ENCODE measurements around the gene FLNB. TPM values are rescaled to one million over a fixed set of nuclear protein-coding genes. Genes with fewer than 3 reads are reported as not detected.

Gene FLNB
- total and polyA plus RNA-seq, 8 donors: 38.2 to 204 (median 85.9) TPM

DNA sequence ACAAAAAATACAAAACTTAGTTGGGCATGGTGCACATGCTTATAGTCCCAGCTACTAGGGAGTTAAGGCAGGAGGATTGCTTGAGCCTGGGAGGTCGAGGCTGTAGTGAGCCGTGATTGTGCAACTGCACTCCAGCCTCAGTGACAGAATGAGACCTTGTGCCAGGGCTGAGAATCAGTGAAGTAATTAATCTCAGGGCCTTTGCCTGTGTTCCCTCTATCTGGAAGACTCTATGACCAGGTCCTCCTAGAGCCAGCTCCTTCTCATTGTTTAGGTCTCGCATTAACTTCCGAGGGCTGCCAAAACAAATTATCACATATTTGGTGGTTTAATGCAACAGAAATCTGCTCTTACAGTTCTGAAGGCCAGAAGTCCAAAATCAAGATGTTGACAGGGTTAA lies 41.4 kb upstream of the FLNB start:
- no peak for DNase-seq
- 9 to 29% (median 24%) methylated on average over 4 of the region's 4 CpGs for WGBS, 5 donors
- H3K4me3 ChIP-seq: no peak overlapping the region

GRCh38 chr3:57967590-57967989 lies 40.6 kb upstream of the FLNB start:
- no peak for DNase-seq
- 60 to 75% (median 65%) methylated on average over 9 of the region's 9 CpGs for WGBS, 5 donors
- no peaks in the 10 kb centered on the region for H3K27me3 ChIP-seq
- H3K4me1 ChIP-seq: peaks cover 6 to 40% (median 20%) of the 10 kb centered on the region in 4 donors
- intact Hi-C loops (cut with DNase I; ENCODE audit: low total_unique reads): no loop called here
- no peaks in the 10 kb centered on the region for H3K36me3 ChIP-seq
- no peak overlapping the region for H3K4me3 ChIP-seq
- H3K9me3 ChIP-seq: no peaks in the 10 kb centered on the region
- no peak for TF ChIP-seq CTCF (IDR thresholded peaks at IDR 0.05)
- no peak for TF ChIP-seq POLR2A (IDR thresholded peaks at IDR 0.05)
- TF ChIP-seq POLR2AphosphoS5 (IDR thresholded peaks at IDR 0.05): no peak
- TF ChIP-seq EP300 (IDR thresholded peaks at IDR 0.05): no peak
- peak overlapping the region in 2 of 5 donors; percentile 46 to 57 for H3K27ac ChIP-seq

More for the DNA sequence above, 41.4 kb upstream of the FLNB start:
- H3K36me3 ChIP-seq: no peaks in the 10 kb centered on the region
- H3K27ac ChIP-seq: peak overlapping the region in 3 of 5 donors; percentile 32 to 57 (median 46)
- TF ChIP-seq POLR2A (IDR thresholded peaks at IDR 0.05) (no peak), POLR2AphosphoS5 (IDR thresholded peaks at IDR 0.05) (peak in 1 of 3 donors; percentile 42)
- no peaks in the 10 kb centered on the region for H3K27me3 ChIP-seq
- intact Hi-C loops (cut with DNase I; ENCODE audit: low total_unique reads): no loop called here
- H3K4me1 ChIP-seq: peaks cover 0 to 39% (median 14%) of the 10 kb centered on the region in 4 donors
- no peaks in the 10 kb centered on the region for H3K9me3 ChIP-seq

DNA sequence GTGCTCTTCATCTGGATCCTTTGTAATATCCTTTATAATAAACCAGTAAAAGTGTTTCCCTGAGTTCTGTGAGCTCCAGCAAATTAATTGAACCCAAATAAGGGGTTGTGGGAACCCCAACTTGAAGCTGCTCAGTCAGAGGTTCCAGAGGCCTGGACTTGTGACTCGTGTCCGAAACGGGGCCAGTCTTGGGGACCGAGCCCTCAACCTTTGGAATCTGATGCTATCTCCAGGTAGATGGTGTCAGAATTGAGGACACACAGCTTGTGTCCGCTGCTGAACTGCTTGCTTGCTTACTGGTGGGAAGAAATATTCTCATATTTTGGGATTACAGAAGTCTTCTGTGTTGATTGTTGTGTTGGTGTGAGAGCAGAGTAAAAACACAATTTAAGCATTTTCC lies 39.7 kb upstream of the FLNB start:
- H3K27ac ChIP-seq: no peak overlapping the region
- H3K9me3 ChIP-seq: no peaks in the 10 kb centered on the region
- TF ChIP-seq POLR2AphosphoS5 (IDR thresholded peaks at IDR 0.05) (no peak), POLR2A (IDR thresholded peaks at IDR 0.05) (no peak), EP300 (IDR thresholded peaks at IDR 0.05) (no peak), CTCF (IDR thresholded peaks at IDR 0.05) (no peak)
- H3K4me3 ChIP-seq: no peak overlapping the region
- no peaks in the 10 kb centered on the region for H3K36me3 ChIP-seq
- no peaks in the 10 kb centered on the region for H3K27me3 ChIP-seq
- no peak for DNase-seq
- WGBS, 5 donors: 93 to 97% (median 95%) methylated on average over 5 of the region's 5 CpGs
- H3K4me1 ChIP-seq: peaks cover 6 to 50% (median 24%) of the 10 kb centered on the region in 4 donors
- intact Hi-C loops (cut with DNase I; ENCODE audit: low total_unique reads): no loop called here

DNA sequence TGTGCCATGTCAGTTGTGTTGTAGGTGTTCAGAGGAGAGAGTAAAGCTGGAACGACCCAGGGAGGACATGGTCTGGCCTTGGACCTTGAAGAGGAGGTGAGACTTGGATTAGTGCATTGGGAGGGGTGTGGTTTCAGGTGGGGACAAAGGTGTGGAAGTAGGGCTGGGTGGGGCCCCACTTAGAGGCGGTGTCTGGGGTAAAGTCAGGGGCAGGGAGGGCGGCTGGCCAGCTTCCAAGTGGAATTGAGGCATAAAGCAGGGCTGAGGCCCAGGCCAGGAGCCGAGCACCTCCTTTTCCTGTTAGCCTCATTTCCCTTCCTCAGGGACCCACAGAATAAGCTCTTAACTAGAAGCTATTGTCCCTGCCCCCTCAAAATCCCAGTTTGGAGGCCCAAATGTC lies 36.2 kb upstream of the FLNB start:
- Histone ChIP-seq H3K27me3 (no peaks in the 10 kb centered on the region), H3K4me1 (peaks cover 6 to 61% (median 20%) of the 10 kb centered on the region in 4 donors), H3K9me3 (no peaks in the 10 kb centered on the region), H3K27ac (peak overlapping the region; percentile 52 to 82 (median 57)), H3K36me3 (no peaks in the 10 kb centered on the region), H3K4me3 (no peak overlapping the region)
- WGBS, 5 donors: 31 to 61% (median 39%) methylated on average over 4 of the region's 4 CpGs
- DNase-seq: peak; percentile 80 to 93
- TF ChIP-seq POLR2A (IDR thresholded peaks at IDR 0.05) (no peak), CTCF (IDR thresholded peaks at IDR 0.05) (no peak), POLR2AphosphoS5 (IDR thresholded peaks at IDR 0.05) (peak in 2 of 3 donors; percentile 19)
- intact Hi-C loops (cut with DNase I; ENCODE audit: low total_unique reads): no loop called here

DNA sequence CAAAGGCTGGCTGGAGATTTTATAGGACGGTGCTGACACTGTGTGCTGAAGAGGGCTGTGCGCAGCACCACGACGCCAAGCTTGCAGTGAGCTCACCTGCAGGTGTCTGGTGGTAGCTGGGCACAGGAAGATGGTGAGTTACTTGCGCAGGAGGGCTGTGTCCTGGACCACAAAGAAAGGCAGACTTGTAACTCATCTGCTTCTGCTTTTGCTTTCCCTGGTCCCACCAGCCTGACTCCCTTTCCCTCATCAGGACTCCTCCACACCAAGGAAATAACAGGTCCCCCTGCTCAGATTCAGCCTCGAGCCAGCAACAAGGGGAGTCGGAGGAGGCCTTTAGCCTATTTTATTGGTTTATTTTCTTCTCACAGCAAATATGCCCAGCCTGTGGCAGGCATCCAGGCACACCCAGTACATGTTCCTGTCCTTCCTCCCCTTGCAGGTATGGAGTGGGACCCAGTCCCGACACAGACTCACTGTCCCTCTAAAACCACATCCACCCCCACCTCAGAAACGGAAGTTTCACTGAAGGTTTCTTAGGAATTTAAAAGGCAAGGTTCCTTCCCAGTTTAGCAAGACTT lies 35.6 kb upstream of the FLNB start:
- no peak overlapping the region for H3K4me3 ChIP-seq
- H3K9me3 ChIP-seq: no peaks in the 10 kb centered on the region

More for the DNA sequence above, 35.6 kb upstream of the FLNB start:
- Histone ChIP-seq H3K27me3 (no peaks in the 10 kb centered on the region), H3K36me3 (no peaks in the 10 kb centered on the region), H3K27ac (peak overlapping the region; percentile 52 to 82 (median 57)), H3K4me1 (peaks cover 6 to 63% (median 18%) of the 10 kb centered on the region in 4 donors)
- no peak for TF ChIP-seq CTCF (IDR thresholded peaks at IDR 0.05)
- TF ChIP-seq EP300 (IDR thresholded peaks at IDR 0.05): no peak
- peak in 1 of 3 donors; percentile 10 for TF ChIP-seq POLR2AphosphoS5 (IDR thresholded peaks at IDR 0.05)
- no peak for TF ChIP-seq POLR2A (IDR thresholded peaks at IDR 0.05)
- intact Hi-C loops (cut with DNase I; ENCODE audit: low total_unique reads): no loop called here
- peak; percentile 56 to 68 for DNase-seq
- WGBS, 5 donors: 33 to 47% (median 39%) methylated on average over 9 of the region's 9 CpGs
